Lower leg skin (tissue), 3 donors: ENCODE results near the gene CPHXL2.

Source experiments
- CTCF ChIP-seq, 3 donors: fragments of 450-650 bp; IDR thresholded peaks; one replicate each; pipeline ENCODE4 v1.5.1; 2016; ENCODE audit warnings: antibody characterized with exemption in 3 of 3, mild to moderate bottlenecking in 3 of 3, moderate library complexity in 2 of 3
- POLR2A ChIP-seq, 2 donors: fragments of 450-650 bp; IDR thresholded peaks; one replicate each; pipeline ENCODE4 v1.6.1; 2016 to 2017; ENCODE audit warnings: antibody characterized with exemption in 2 of 2, mild to moderate bottlenecking in 1 of 2, moderate library complexity in 1 of 2

GRCh38 chr16:75714661-75715060, 37.9 kb upstream of the CPHXL2 start:
- no peak for TF ChIP-seq CTCF (IDR thresholded peaks at IDR 0.05)
- TF ChIP-seq POLR2A (IDR thresholded peaks at IDR 0.05) = no peak
